Loucy (cell line): ENCODE data around the gene TNFRSF14.

Source experiments
- EZH2phosphoT487 ChIP-seq: fragments of 200-600 bp; IDR thresholded peaks from 2 replicates; pipeline ENCODE4 v1.6.1; 2018; ENCODE audit warnings: antibody characterized with exemption, mild to moderate bottlenecking, moderate library complexity, borderline replicate concordance
- TF ChIP-seq, protein P1 (sequence below): fragments of 200-600 bp; sonication (generic); conservative IDR thresholded peaks from 2 replicates; pipeline ENCODE4 v1.5.1; 2014; ENCODE audit warnings: mild to moderate bottlenecking, antibody characterized with exemption, low read length

DNA sequence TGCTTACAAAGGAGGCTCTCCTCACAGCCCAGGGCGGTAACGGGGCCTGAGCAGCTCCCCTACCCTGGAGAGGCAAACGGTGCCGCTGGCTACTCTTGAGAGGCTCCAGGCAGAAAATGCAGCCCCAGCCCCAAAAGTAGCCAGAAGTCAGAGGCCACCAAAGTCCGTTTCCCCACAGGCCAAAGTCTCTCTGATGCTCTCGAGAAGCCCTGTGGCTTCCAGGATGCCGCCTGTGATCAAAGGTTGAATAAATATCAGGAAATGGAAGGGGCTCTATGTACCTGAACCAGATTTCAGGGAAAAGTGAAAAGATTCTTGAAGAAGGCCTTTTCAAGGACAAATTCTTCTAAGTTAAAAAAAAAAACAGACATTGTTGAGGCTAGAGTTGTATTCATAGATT is 33.9 kb upstream of the TNFRSF14 start:
- TF ChIP-seq, protein P1, sequence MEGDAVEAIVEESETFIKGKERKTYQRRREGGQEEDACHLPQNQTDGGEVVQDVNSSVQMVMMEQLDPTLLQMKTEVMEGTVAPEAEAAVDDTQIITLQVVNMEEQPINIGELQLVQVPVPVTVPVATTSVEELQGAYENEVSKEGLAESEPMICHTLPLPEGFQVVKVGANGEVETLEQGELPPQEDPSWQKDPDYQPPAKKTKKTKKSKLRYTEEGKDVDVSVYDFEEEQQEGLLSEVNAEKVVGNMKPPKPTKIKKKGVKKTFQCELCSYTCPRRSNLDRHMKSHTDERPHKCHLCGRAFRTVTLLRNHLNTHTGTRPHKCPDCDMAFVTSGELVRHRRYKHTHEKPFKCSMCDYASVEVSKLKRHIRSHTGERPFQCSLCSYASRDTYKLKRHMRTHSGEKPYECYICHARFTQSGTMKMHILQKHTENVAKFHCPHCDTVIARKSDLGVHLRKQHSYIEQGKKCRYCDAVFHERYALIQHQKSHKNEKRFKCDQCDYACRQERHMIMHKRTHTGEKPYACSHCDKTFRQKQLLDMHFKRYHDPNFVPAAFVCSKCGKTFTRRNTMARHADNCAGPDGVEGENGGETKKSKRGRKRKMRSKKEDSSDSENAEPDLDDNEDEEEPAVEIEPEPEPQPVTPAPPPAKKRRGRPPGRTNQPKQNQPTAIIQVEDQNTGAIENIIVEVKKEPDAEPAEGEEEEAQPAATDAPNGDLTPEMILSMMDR: no peak
- no peak for TF ChIP-seq EZH2phosphoT487
